GM19043 (cell line): Measurements from ENCODE around the gene VSTM2A.
"Not testable (repeated sequence)": the region's sequence is repeated elsewhere in the genome, so short reads cannot be mapped to it uniquely, and the experiment has no call there.

Experiments used
- ATAC-seq: cut with Tn5 transposase; IDR thresholded peaks from one replicate; pipeline ENCODE4 v1.9.1; 2021; ENCODE audit warnings: low read depth; ENCODE audit not compliant: unreplicated experiment

The VSTM2A gene, protein sequence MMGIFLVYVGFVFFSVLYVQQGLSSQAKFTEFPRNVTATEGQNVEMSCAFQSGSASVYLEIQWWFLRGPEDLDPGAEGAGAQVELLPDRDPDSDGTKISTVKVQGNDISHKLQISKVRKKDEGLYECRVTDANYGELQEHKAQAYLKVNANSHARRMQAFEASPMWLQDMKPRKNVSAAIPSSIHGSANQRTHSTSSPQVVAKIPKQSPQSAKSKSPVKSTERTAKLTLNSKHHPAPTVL

DNA sequence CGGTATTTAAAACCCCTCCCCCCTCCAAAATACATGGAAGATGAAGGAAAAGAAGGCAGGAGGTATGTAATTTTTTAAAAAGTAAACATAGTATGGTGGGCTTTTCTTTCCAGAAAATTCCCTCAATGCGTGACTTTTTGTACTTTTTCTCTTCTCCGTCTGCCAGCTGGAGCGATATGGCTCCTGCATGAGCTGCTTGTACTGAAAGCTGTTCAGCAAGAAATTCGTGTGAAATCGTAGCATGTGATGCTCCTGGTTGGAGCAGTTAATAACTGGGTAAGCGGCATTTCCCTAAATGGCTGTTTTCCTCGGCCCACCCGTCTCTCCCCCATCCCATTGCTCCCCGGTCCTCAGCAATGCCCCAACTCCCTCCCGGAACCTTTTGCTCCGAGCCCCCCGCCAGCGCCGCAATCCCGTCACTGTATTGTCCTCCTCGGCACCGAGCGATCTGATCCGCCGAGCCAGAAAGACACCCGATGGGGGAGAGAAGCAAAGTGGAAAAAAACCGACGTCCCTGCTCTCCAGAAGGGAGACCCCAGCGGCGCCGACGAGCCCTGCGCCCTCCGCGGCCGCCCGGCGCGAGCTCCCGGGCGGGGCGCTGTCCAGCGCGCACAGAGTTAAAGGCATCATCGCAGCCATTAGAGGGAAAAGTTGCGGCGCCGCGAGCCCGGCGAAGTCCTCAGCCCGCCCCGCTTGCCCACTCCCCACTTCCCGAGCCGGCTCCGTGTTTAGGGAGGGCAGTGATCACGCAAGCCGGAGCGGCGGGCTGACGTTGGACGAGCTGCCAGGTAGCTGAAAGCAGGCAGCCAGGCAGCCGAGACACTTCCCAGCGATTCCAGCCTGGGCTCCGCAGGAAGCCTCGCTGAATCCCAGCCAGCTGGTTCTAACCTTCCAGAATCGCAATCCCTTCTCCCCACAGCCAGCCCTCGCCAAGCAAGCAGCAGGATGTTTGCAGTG is at the start of gene VSTM2A:
TSS of gene VSTM2A (plus strand) at position 707 of the 957 bp plus-strand sequence. CDS start 356 bp downstream, outside the sequence.
- ATAC-seq, result no peak

DNA sequence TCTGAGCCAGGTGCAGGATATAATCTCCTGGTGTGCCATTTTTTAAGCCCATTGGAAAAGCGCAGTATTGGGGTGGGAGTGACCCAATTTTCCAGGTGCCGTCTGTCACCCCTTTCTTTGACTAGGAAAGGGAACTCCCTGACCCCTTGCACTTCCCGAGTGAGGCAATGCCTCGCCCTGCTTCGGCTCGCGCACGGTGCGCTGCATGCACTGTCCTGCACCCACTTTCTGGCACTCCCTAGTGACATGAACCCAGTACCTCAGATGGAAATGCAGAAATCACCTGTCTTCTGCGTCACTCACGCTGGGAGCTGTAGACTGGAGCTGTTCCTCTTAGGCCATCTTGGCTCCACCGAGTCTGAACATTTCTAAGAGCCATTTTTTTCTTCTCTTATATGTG is 37.6 kb upstream of the VSTM2A start:
- not testable (repeated sequence) for ATAC-seq

DNA sequence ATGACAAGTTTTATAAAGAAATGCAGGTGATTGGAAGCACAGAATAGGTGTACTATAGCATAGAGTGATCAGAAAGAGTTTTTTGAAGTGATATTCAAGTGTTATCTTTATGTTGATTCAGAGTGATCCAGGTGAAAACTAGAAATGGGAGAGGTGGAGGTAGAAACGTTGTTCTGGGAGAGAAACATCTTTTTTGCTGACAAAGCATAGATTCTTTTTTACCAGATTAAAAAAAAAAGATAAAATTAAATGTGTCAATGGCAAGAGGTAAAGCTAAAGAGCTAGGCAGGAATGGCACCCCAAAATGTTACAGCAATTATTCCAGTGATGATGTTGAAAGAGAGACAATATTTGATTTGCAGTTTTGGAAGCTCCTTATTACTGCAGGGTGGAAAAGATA is 12.6 kb upstream of the VSTM2A start:
- no peak for ATAC-seq

DNA sequence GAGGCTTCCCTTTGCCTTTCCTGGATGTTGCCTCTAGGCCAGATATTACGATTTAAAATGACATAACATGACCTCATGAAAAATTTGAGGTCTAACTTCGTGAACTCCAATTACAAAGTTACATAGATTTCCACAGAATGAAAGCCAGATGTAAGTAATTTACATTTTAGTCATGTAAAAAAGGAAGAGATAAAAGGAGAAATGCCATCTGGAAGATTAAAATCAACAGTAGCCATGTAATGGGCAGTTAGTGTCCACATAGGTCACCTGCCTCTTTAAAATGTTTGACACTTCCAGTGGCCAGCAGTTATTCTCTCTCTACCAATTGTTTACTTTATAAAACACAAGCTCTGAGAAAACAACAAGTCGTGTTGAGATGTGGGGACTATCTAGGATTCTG is 4.1 kb upstream of the VSTM2A start:
- no peak for ATAC-seq

DNA sequence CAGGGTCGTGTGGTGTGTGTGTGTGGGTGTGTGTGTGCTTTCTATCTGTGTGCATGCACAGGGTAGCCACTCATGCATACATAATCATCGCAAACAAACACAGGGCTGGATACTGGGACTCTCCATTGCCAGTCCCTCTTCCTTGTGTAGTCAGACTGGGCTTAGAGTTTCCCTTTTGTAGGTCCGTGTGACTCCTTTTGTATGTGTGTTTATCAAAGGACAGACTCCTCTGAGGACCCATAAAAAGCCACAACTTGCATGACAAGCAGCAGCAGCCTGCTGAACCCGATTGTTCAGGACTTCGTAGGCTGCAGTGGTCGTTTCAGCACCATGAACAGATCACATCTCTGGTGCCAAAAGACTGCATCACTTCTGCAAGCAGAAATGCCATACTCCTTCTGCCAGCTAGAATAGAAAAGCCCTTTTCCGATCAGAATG is 895 bp downstream of the VSTM2A start:
- ATAC-seq, result no peak

DNA sequence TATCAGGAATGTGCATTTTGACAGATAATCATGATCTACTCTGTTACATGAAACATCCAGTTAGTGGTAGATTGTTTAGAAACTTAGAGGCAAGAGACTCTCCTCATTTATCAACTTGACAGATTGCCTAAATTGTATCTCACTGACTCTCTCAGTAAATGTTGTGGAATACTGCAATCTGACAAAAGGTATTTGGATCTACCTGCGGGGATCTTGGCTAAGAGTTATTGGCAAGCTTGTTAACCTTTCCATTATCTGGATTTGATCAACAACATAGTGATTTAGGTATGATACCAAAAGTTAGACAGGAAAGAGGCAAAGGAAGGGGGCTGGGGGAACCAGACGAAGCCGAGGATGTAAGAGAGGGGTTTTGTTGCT is 2.0 kb downstream of the VSTM2A start:
- no peak for ATAC-seq

DNA sequence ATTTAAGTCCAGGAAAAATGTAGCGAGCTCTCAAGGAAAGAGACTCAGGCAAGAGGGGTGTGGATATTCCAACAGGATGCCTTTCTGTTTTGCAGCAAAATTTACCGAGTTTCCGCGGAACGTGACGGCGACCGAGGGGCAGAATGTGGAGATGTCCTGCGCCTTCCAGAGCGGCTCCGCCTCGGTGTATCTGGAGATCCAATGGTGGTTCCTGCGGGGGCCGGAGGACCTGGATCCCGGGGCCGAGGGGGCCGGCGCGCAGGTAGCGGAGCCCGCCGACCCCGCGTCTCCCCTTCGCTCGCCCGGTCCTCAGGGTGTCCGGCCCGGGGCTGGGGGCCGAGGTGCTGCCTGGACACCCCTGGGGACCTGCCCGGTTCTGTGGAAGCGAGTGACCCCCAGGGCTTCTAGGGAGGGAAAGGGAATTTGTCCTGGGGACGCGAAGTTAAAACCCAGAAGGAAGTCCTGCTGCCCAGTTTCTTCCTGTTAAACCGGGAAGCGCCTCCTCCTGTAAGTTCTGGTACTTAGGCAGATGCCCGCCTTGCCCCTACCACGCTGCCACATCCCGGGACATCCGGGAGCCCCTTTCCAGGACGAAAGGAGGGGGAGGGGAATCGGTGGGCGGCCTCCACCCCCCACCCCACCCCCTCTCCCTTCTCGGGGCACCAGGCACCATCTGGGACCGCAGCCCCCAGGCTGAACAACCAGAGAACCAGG is 2.5 kb downstream of the VSTM2A start:
- no peak for ATAC-seq

DNA sequence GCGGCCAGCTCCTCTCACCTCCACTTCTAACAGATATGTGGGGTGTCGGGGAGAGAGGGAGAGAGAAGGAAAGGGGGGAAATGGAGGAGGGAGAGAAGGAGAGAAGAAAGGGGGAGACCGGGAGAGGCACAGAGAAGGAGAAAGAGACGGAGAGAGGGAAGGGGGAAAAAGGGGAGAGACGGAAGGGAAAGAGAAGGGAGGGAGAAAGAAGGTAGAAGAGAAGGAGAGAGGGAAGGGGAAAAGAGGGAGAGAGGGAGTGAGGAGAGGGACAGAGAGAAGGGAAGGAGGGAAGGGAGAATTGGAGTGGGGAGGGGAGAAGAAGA is 3.0 kb downstream of the VSTM2A start:
- no peak for ATAC-seq

DNA sequence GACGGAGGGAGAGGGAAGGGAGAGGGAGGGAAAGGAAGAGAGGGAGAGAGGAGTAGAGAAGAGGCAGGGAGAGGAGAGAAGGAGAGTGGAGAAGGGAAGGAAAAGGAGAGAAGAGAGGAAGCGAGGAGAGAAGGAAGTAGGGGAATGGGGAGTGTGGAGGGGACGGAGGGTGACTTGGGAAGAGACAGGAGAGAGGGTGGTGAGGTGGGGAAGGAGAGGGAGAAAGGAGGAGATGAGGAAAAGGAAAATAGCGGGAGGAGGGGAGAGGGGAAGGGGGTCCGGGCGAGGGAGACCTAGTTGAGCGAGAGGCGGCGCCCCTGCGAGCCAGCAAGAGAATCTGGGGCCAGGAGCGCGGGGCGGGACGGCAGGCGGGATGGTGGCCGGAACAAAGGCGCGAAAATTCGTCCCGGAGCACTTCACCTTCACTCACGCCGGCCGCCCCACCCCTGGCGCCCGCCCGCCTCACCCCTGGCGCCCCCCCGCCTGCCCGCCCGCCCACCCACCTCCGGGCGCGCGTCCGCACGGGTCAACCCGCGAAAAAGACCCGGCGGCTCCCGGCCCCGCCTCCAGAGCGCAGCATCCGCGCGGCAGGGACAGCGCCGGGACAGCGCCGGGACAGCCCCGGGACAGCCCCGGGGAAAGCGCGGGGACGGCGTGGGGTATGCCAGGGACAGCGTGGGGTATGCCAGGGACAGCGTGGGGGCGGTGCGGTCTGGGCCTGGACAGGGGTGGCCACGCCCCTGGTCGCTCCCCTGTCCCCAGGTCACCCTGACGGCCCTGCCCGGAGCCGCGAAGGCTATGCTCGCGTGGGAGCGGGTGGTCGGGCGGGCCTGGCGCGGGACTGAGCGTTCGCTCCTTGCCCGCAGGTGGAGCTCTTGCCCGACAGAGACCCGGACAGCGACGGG is 4.2 kb downstream of the VSTM2A start:
- ATAC-seq, result no peak

DNA sequence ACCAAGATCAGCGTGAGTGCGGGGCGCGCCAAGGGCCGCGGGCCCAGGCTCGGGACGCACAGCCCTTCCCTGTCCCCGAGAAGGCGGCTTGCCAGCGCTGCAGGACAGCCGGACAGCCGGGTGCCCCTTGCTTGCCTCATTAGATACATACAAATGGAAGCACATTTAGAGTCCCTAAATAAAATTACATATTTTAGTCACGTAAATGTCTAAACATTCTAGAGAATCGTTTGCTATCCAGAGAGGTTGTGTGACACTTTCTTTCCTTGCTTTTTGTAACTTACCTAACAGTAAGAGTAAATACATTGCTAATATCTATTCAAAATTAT is 4.8 kb downstream of the VSTM2A start:
- ATAC-seq, result no peak

DNA sequence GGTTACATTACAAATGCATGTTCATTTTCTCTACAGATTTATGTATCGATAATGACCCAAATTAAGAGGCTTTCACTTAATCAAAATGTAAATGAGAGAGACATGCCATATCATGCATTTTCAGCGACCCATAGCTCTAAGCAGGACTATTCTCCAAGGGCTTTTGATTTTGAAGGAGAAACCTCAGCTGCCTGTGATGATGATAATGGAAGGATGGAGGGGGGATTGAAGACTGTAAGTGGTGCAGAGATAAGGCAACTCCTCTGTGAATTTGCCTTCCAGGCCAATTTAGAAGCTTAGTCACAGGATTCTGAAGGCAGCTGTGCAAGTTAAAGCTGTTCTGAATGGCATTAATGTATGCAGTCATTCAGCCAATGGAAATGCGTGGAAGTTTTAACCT is 8.3 kb downstream of the VSTM2A start:
- no peak for ATAC-seq

DNA sequence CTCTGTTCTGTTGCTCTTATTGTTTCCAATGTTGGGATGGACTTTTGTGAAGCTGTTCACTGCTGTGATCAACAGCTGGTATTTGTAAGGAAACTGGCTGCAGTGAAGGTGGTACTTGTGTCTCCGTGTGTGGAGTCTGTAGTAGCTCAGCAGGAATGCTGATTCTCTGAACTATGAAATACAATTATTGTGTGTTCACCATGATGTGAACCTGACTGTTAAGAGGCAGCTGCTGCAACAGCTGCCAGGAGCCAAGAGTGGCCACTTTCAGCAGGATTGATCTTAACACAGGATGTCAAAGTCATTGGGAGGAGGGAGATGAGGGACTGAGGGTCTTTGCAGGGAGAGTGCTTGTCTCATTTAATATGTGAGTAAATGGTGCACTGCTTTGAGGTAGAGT is 13.9 kb downstream of the VSTM2A start:
- no peak for ATAC-seq

DNA sequence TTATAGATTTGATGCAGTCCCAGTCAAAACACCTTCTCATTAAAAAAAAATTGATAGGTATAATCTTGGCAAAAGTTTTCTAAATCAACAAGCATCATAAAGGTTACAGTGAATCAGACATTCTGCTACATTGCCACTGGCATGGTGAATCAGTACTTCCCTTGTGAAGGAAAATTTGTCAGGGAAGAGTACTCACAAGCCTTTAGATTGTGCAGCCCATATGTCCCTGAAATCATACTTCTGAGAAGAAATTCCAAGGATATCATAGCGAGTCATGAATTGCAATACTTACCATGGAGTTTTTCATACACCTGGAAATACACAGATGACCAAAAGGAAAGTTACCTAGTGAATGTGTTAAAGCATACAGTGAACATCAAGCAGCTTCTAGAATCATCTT is 17.2 kb downstream of the VSTM2A start:
- ATAC-seq, result no peak

DNA sequence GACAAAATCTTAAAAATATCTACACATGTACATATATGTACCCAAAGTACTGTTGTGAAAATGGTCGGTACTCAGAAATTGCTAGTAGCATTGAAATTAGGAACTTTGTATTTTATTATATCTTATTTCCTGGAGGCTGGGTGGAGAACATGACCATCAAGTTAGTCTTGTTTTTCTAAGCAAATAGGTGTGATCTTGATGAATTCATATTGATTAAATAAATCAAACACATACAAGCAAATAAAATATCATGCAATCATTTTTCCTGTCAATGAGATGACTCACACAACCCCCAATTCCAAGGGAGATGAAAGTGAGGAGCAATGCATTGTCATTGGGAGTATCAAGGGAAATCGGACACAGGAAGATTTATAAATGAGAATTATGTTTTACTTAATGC is 18.0 kb downstream of the VSTM2A start:
- ATAC-seq, result no peak

DNA sequence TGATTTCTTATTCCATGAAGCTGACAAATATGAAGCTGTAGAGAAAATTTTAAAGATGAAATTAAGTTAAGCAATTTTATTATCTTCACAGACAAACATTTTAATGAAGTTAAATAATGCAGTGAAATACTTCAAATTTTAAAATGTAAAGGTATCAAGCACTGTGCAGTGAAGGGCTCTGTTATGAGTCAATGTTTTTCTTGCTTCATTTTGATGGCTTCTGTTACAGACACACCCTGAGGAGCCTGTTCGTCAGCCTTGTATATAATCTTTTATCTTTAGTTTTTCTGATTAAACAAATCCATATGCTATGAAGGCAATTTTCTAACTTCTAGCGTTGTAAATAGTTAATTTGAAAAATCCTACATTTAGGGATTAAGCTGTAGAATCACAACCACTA is 18.5 kb downstream of the VSTM2A start:
- no peak for ATAC-seq

DNA sequence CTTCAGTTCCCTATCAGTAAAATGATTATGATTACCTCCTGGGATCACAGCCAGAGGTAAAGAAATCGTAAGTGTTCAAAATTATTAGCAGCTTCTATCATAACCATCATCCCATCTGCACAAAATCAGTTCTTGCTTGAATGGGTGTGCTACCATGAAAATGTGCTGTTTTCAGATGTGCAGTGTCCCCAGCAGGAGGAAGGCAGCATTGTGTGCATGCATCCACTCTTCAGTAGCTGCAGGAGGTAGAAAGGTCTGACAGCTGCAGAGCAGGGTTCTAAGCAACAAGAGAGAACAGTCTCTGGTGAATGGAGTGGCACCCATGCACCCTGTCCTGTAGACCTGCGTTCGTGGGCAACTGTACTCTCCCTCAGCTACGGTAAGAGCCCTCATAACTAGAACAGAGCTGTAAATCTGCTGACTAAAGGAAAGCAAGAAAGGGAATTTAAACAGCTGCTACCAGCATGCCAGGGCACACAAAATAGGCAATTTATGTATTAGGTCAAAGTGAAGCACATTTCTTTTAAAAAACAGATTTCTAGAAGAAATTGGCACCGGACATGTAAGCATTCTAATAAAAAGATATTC is 21.2 kb downstream of the VSTM2A start:
- ATAC-seq, result no peak

DNA sequence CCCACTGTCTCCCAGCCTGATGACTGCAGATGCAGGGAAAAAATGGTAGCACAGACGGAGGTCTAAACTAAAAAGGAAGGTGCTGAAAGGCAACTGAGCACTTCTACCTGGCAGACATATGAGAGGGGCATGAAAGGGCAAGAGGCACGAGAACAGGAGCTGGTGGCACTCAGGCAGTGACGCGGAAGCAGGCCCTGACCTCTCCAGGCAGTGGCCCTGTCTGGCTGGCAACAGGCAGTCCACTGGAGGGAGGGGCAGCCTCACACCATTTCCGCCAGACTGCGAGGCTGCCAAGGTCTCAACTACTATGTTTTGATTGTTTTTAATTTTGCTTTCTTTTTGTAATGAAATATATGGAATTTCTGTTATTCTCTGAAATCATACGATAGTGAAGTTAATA is 23.3 kb downstream of the VSTM2A start:
- no peak for ATAC-seq

DNA sequence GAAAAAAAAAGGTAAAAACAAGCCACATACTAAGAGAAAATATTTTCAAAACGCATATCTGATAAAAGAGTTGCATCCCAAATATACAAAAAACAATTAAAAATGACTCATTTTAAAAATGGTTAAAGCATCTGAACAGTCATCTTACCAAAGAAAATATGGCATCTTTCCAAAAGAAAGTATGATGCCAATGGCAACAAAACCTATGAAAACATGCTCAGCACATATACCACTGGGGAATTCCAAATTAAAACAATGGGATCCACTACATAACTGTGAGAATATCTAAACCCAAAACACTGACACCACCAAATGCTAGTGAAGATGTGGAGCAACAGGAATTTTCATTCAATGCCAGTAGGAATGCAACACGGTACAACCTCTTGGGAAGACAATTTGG is 39.3 kb downstream of the VSTM2A start:
- no peak for ATAC-seq

DNA sequence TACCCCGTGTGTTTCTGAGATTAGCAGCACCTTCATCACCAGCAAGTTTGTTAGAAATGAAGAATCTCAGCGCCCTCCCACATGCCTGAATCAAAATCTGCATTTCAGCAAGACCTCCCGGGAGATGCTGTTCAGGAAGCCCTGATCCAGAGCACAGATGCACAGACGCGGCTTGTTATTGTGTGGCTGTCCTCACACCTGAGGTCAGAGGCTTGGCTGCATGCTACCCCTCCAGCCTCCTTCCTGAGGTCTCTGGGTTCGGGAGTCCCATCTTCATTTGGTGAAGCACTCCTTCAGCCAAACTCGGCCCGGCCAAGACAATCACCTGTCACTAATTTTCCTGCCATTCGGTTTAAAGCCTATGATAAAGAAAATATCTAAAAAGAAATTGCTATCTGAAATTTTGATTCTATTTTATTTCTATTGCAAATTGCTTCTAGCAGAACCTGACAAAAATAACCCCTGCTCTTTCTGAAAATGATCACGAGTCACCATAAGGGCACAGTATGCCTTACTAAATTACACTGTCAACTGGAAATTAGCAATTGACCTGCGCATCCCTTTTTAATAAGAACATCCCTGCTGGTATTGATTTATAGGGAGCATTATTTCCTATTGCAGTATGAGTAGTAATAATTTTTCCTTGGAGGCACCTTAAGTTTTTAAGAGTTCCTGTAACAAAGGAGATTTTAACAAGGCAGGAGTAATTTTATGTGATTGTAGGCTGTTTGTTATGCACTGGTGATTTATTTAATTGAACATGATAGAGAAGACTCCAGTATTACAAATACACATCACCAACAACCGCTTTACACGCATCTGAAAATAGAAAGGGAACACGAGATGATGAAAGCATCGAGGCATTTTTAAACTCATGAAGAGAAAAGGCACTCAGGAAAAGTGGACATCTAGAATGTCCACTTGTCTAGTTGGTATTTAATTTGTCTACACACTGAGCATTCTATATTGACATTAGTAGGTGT is 49.5 kb downstream of the VSTM2A start:
- ATAC-seq, result no peak
